OCI-LY3 (cell line): ENCODE data around the gene HIP1R.

Experiments used
- CTCF ChIP-seq: fragments of 200-600, 300-600 bp; sonication (generic); IDR thresholded peaks from 2 replicates; pipeline ENCODE4 v1.5.1; 2014; ENCODE audit warnings: antibody characterized with exemption, low read length, low read depth
- EZH2phosphoT487 ChIP-seq: fragments of 200-600 bp; shearing (Covaris generic); IDR thresholded peaks from 2 replicates; pipeline ENCODE4 v1.6.1; 2018; ENCODE audit warnings: antibody characterized with exemption, mixed run types, low read depth

DNA sequence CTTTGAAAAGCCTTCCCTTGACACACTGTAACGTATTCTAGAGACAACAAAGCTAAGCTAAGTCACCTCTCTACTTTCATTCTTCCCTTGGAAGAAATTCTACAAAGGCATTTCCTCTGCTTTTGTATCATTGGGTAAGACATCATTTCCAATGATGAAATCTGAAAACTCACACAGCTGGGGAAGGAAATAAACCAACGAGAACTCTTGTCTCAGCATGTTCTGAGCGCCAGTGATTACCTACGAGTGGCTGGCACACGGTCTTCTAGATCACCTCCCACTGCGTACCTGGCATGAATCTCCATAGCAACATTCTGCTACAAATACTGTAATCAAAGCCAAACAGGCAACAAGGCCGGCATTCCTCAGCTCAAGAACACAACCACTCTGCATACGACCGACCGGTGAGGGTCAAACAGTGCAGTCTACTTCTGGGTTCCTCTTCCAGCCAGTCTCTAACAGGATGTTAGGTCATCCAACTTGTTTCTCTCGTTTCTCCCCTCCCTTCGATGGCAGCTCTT lies 53.0 kb downstream of the HIP1R start:
- no peak for TF ChIP-seq CTCF
- TF ChIP-seq EZH2phosphoT487: no peak
